Left ventricle myocardium inferior (tissue), 1 donor: ENCODE results near the gene FBXL12. TPM values are rescaled to one million over a fixed set of nuclear protein-coding genes. Genes with fewer than 3 reads are reported as not detected.

ENCODE experiments used
- DNase-seq: peaks from one replicate; pipeline ENCODE4 v3.0.0-alpha.2; 2020
- H3K27ac ChIP-seq: fragments of 200-600 bp; replicated peaks from 2 replicates; pipeline ENCODE4 v1.8.0; 2021
- H3K27me3 ChIP-seq: fragments of 200-600 bp; 2 replicates; pipeline ENCODE4 v1.8.0; 2021; ENCODE audit warnings: low read depth
- H3K36me3 ChIP-seq: fragments of 200-600 bp; 2 replicates; pipeline ENCODE4 v1.8.0; 2021
- H3K4me1 ChIP-seq: fragments of 200-600 bp; 2 replicates; pipeline ENCODE4 v1.8.0; 2021
- H3K4me3 ChIP-seq: fragments of 200-600 bp; 2 replicates; pipeline ENCODE4 v1.8.0; 2021; ENCODE audit warnings: mild to moderate bottlenecking, moderate library complexity
- H3K9me3 ChIP-seq: fragments of 200-600 bp; replicated peaks from 2 replicates; pipeline ENCODE4 v1.8.0; 2021
- intact Hi-C: fragments of 100-400 bp; cut with micrococcal nuclease; formaldehyde crosslinking; loops from one replicate; pipeline ENCODE4 v1.11.0; 2022
- long read RNA-seq: library from polyadenylated mRNA; unstranded; transcript quantifications from one replicate; pipeline ENCODE4 v2.0.0, GENCODE V29; 2021
- total RNA-seq: library from RNA; stranded (reverse); fragmentation: NEBNext Ultra II Directional; extraction: Animal tissue kit (Norgen Biotek cat#: 25700); gene quantifications from one replicate; pipeline ENCODE4 v1.2.1, GENCODE V29; 2021
- TF ChIP-seq, protein P1 (sequence below): fragments of 200-600 bp; IDR thresholded peaks from 2 replicates; pipeline ENCODE4 v1.8.0; 2021; ENCODE audit warnings: antibody characterized with exemption, mild to moderate bottlenecking, borderline replicate concordance
- donor health status: DM: no; HTN: yes; CAD: no; lungs with severe emphysema.

The FBXL12 gene, protein sequence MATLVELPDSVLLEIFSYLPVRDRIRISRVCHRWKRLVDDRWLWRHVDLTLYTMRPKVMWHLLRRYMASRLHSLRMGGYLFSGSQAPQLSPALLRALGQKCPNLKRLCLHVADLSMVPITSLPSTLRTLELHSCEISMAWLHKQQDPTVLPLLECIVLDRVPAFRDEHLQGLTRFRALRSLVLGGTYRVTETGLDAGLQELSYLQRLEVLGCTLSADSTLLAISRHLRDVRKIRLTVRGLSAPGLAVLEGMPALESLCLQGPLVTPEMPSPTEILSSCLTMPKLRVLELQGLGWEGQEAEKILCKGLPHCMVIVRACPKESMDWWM
- 10.0 TPM for total RNA-seq
- long read RNA-seq, transcript FBXL12-201 (3 exons, 1,852 nt): major isoform, 15 of 29 reads
- long read RNA-seq, transcript FBXL12-206 (3 exons, 1,843 nt): minor isoform, 6 of 29 reads
- long read RNA-seq, partial matches to known transcripts: 0 of 29 reads
- long read RNA-seq, other reads (novel, unspliced or antisense): 2 of 29 reads

DNA sequence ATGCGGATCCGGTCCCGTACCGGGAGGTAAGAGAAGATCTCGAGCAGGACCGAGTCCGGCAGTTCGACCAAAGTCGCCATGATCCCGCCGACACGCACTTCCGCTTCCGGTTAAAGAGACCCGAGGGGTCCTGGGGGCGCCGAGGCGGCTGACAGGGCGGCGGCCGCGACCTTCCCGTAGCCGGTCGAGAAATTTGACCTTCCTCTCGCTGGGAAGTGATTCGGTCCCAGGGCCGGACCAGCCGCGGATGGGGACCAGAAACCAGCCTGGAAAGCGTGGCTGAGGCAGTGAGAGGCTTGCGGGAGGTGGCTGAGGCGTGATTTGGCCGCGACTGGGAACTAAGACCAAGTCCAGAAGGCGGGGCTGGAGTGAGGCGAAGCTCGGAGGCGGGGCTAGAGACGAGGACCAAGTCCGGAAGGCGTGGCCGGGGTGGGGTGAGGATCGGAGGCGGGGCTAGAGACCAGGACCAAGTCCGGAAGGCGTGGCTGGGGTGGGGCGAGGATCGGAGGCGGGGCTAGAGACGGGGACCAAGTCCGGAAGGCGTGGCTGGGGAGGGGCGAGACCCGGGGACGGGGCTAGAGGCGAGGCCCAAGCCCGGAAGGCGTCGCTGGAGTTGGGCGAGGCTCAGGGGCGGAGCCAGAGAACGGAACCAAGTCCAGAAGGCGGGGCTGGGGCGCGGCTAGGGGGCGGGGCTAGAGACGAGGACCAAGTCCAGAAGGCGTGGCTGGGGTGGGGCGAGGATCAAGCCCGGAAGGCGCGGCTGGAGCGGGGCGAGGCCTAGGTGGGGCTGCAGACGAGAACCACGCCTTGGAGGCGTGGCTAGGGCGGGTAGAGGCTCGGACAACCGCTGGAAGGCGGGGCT lies at the start of gene FBXL12:
TSS of gene FBXL12 (minus strand) at position 346 of the 862 bp plus-strand sequence. CDS start at position 80, 266 bp downstream.
- peak within 1 kb of the TSS; percentile 96 for H3K27ac ChIP-seq
- peaks cover 31% of the 10 kb centered on the region for H3K4me1 ChIP-seq
- peak; percentile 100 for DNase-seq
- H3K27me3 ChIP-seq: no peaks in the 10 kb centered on the region
- TF ChIP-seq, protein P1, sequence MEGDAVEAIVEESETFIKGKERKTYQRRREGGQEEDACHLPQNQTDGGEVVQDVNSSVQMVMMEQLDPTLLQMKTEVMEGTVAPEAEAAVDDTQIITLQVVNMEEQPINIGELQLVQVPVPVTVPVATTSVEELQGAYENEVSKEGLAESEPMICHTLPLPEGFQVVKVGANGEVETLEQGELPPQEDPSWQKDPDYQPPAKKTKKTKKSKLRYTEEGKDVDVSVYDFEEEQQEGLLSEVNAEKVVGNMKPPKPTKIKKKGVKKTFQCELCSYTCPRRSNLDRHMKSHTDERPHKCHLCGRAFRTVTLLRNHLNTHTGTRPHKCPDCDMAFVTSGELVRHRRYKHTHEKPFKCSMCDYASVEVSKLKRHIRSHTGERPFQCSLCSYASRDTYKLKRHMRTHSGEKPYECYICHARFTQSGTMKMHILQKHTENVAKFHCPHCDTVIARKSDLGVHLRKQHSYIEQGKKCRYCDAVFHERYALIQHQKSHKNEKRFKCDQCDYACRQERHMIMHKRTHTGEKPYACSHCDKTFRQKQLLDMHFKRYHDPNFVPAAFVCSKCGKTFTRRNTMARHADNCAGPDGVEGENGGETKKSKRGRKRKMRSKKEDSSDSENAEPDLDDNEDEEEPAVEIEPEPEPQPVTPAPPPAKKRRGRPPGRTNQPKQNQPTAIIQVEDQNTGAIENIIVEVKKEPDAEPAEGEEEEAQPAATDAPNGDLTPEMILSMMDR: no peak
- no peaks in the 10 kb centered on the region for H3K9me3 ChIP-seq
- H3K4me3 ChIP-seq: peak within 1 kb of the TSS; percentile 98
- intact Hi-C loops: no loop called here
- H3K36me3 ChIP-seq: peaks cover 18% of the 10 kb centered on the region

DNA sequence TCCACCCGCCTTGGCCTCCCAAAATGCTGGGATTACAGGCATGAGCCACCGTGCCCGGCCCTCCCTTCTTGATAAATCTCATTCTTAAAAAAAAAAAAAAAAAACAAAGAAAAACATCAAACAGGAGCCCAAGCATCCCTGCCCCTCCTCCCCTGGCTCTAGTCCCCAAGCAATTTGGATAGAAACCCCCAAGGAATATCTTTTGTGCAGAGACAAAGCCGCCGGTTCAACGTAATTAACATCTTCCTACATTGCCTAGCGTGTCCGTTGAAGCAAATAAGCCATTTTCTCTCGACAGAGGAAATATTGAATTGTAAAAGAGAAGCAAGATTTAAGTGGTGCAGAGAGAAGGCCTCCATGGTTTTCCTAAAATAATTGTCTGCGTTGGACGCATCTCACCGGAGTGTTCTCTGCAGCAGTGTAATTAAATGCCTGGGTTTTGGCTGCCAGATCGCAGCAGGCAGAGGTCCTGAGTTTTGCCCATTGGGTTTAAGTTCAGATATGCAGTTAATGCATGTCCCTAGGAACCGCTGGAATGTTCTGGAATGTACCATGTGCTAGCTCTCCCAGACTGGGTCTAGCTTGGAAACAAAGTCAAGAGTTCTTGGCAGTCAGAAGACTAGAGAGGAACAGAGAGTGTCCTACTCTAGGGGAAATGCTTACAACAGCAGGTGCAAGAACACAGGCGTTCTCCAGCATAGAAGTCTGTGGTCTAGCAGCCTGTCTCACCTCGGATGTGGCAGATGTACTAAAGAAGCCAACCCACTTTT lies 47.0 kb upstream of the FBXL12 start:
- H3K27ac ChIP-seq: no peak overlapping the region

DNA sequence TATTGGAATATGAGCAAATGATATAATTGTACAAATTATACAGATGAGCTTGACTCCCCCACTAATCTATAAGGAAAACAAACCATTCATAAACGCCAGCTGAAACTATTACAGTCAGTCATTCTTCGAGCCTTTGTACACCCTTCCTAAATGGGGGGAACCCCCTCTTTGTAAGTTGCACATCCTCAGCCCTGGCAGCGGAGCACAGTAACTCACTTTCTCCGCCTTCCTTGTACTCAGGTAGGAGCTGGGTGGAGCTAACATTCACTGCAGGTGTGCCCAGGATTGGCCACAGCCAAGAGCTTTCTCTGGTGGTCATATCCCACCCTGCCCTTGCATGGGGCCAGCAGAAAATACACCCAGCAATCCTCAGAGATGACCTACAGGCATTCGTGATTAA lies 44.9 kb upstream of the FBXL12 start:
- no peak overlapping the region for H3K4me3 ChIP-seq
- TF ChIP-seq, protein P1: no peak
- H3K27ac ChIP-seq: no peak overlapping the region
- H3K9me3 ChIP-seq: no peaks in the 10 kb centered on the region
- H3K4me1 ChIP-seq: no peaks in the 10 kb centered on the region
- intact Hi-C loops: no loop called here
- H3K36me3 ChIP-seq: no peaks in the 10 kb centered on the region
- peaks cover 14% of the 10 kb centered on the region for H3K27me3 ChIP-seq
- no peak for DNase-seq

More for the DNA sequence above, 47.0 kb upstream of the FBXL12 start:
- intact Hi-C loops: no loop called here
- Histone ChIP-seq H3K4me1 (no peaks in the 10 kb centered on the region), H3K4me3 (no peak overlapping the region), H3K36me3 (no peaks in the 10 kb centered on the region), H3K9me3 (no peaks in the 10 kb centered on the region), H3K27me3 (peaks cover 5% of the 10 kb centered on the region)
- DNase-seq: no peak
- TF ChIP-seq, protein P1: no peak

DNA sequence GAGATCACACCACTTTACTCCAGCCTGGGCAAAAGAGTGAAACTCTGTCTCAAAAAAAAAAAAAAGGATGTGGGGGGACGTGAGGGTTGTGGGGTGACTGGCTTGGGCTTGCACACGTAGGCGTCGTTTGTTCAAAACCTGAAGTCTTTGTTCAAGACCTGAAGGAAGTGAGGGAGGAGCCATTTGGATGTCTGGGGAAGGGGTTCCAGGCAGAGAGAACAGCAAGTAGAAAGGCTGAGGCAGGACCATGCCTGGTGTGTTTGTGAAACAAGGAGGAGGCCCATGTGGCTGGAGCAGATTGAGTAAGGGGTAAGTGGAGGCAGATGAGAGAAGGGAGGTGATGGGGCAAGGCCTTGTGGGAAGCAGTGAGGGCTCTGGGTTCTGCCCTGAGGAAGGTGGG lies 44.1 kb upstream of the FBXL12 start:
- no peak for DNase-seq
- H3K27me3 ChIP-seq: peaks cover 14% of the 10 kb centered on the region
- TF ChIP-seq, protein P1: no peak
- no peak overlapping the region for H3K27ac ChIP-seq
- H3K4me3 ChIP-seq: no peak overlapping the region
- no peaks in the 10 kb centered on the region for H3K9me3 ChIP-seq
- no peaks in the 10 kb centered on the region for H3K4me1 ChIP-seq
- intact Hi-C loops: no loop called here
- no peaks in the 10 kb centered on the region for H3K36me3 ChIP-seq

DNA sequence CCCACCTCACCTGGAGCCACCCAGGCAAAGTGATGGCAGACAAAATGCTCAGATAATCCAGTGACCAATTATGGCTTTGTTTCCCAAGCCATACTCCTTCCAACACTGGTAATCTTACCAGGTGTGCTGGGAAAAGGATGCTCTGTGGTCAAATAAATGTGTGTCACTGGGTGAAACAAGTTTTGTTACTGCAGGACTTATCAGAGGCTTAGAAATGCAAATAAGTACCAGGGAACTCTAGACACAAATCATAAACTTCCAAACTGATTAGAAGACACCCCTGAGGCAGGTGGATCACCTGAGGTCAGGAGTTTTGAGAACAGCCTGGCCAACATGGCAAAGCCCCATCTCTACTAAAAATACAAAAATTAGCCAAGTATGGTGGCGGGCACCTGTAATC lies 42.6 kb upstream of the FBXL12 start:
- Histone ChIP-seq H3K36me3 (no peaks in the 10 kb centered on the region), H3K4me1 (no peaks in the 10 kb centered on the region), H3K4me3 (no peak overlapping the region), H3K27ac (no peak overlapping the region), H3K27me3 (peaks cover 14% of the 10 kb centered on the region), H3K9me3 (no peaks in the 10 kb centered on the region)
- intact Hi-C loops: no loop called here
- no peak for DNase-seq
- TF ChIP-seq, protein P1: no peak
